Spinal cord (tissue), 10 donors: ENCODE measurements around the gene GJA9. TPM values are rescaled to one million over a fixed set of nuclear protein-coding genes. Genes with fewer than 3 reads are reported as not detected.
A peak's percentile ranks its signal among the peaks of the same experiment; 100 is the strongest.

ENCODE experiments used
- DNase-seq, 6 donors: peaks; one replicate each; pipeline versions ENCODE4 v3.0.0 to v3.0.0-alpha.2; 2013 to 2015; ENCODE audit warnings: low spot score in 6 of 6, low read depth in 4 of 6
- H3K27ac ChIP-seq: one replicate; pipeline ENCODE4 v1.5.1; 2013; ENCODE audit warnings: low read depth, low read length, control low read depth
- H3K27me3 ChIP-seq: one replicate; pipeline ENCODE4 v1.6.1; 2013; ENCODE audit warnings: low read length; ENCODE audit not compliant: control insufficient read depth, insufficient read depth
- H3K36me3 ChIP-seq: one replicate; pipeline ENCODE4 v1.6.1; 2013; ENCODE audit warnings: low read length; ENCODE audit not compliant: control insufficient read depth, insufficient read depth
- H3K4me1 ChIP-seq: one replicate; pipeline ENCODE4 v1.6.1; 2013; ENCODE audit warnings: low read length; ENCODE audit not compliant: control insufficient read depth, insufficient read depth
- H3K4me3 ChIP-seq: one replicate; pipeline ENCODE4 v1.5.1; 2013; ENCODE audit warnings: low read depth, low read length, control low read depth
- H3K9me3 ChIP-seq: one replicate; pipeline ENCODE4 v1.6.1; 2013; ENCODE audit warnings: low read length; ENCODE audit not compliant: control insufficient read depth, insufficient read depth
- WGBS: methylation state at CpG from one replicate; pipeline ENCODE4 v1.1.5; 2013; ENCODE audit warnings: missing lambda C conversion rate; ENCODE audit not compliant: insufficient coverage; 5-methylcytosine and 5-hydroxymethylcytosine counted together
- polyA plus RNA-seq, 2 donors: library from polyadenylated mRNA; unstranded; fragments of 120-200 nt; gene quantifications; one replicate each; pipeline ENCODE4 v1.2.1, GENCODE V29; 2013; ENCODE audit not compliant: insufficient read length in 2 of 2
- total RNA-seq, 2 donors: library from RNA; depleted of rRNA in 1 of 2; stranded (reverse); fragments of 120-200 nt in 1 of 2; fragments of >200 nt in 1 of 2; gene quantifications; one replicate each; pipeline versions ENCODE4 v1.2.3 to v1.2.4, GENCODE V29; 2013 to 2014
- donor health status: healthy.

Gene GJA9
- total and polyA plus RNA-seq, 4 donors, result 0.16 to 1.0 TPM; not detected in 2

GRCh38 chr1:38834937-38835827 lies 46.2 kb downstream of the GJA9 start:
- Histone ChIP-seq H3K36me3 (peaks cover 3% of the 10 kb centered on the region), H3K4me3 (no peak overlapping the region), H3K27ac (no peak overlapping the region), H3K9me3 (no peaks in the 10 kb centered on the region), H3K4me1 (peaks cover 4% of the 10 kb centered on the region), H3K27me3 (peaks cover 3% of the 10 kb centered on the region)
- DNase-seq, result peak; percentile 76 to 98 (median 84)
- WGBS, result 0% methylated on average over 1 of the region's 3 CpGs

- WGBS, result 100% methylated on average over 1 of the region's 3 CpGs
- H3K27me3 ChIP-seq, result peaks cover 3% of the 10 kb centered on the region
- H3K4me3 ChIP-seq, result no peak overlapping the region
Observed at GRCh38 chr1:38834221-38834782, 47.1 kb downstream of the GJA9 start.

DNA sequence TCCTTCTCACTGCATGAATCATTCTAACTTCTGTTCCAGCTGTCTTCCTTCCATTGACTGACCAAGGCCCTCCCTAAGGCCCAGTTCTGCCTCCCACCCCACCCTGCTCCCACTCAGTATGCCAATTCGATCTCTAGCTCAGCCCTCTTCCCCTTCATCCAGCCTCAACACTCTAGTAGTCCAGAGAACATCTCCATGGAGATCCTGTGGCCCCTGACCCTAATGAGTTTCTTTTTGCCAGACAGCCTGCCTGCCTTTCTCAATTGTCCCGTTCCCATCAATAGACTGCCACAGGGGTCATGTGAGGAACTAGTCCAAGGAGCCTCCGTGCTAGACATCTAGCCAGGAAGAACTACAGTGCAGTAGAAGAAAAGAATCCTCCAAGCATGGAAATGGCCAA lies 48.2 kb downstream of the GJA9 start:
- peaks cover 4% of the 10 kb centered on the region for H3K4me1 ChIP-seq
- peaks cover 3% of the 10 kb centered on the region for H3K27me3 ChIP-seq
- peak in 3 of 6 donors; percentile 30 to 83 (median 40) for DNase-seq
- H3K9me3 ChIP-seq, result no peaks in the 10 kb centered on the region
- no peak overlapping the region for H3K4me3 ChIP-seq
- 5% methylated on average over 2 of the region's 3 CpGs for WGBS
- H3K36me3 ChIP-seq, result no peaks in the 10 kb centered on the region
- no peak overlapping the region for H3K27ac ChIP-seq

More at GRCh38 chr1:38834221-38834782, 47.1 kb downstream of the GJA9 start:
- Histone ChIP-seq H3K4me1 (peaks cover 4% of the 10 kb centered on the region), H3K36me3 (peaks cover 2% of the 10 kb centered on the region), H3K9me3 (no peaks in the 10 kb centered on the region), H3K27ac (no peak overlapping the region)
- no peak for DNase-seq

DNA sequence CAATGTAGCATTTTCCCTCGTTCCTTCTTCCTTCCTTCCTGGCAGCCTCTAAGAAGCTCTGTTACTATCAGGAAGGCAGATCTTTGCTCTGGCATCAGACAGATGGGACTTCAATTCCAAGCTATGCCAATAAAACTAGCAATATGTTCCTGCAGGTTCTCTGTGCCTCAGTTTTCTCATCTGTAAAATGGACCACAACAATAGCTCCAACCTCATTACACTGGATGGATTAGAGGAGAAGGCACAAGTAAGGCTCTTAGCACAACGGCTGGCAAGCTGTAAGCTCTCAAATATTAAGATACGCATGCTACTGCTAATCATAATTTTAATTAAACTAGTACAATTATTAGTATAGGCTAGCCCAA lies 49.0 kb downstream of the GJA9 start:
- Histone ChIP-seq H3K27ac (no peak overlapping the region), H3K9me3 (no peaks in the 10 kb centered on the region), H3K4me1 (peaks cover 4% of the 10 kb centered on the region), H3K36me3 (no peaks in the 10 kb centered on the region), H3K27me3 (peaks cover 3% of the 10 kb centered on the region), H3K4me3 (no peak overlapping the region)
- WGBS, result 92% methylated on average over 1 of the region's 3 CpGs
- no peak for DNase-seq

GRCh38 chr1:38831731-38832369 lies 49.5 kb downstream of the GJA9 start:
- Histone ChIP-seq H3K4me1 (peaks cover 4% of the 10 kb centered on the region), H3K27me3 (peaks cover 3% of the 10 kb centered on the region), H3K36me3 (no peaks in the 10 kb centered on the region), H3K27ac (no peak overlapping the region), H3K9me3 (no peaks in the 10 kb centered on the region), H3K4me3 (no peak overlapping the region)
- DNase-seq, result no peak
- WGBS, result 93% methylated on average over 4 of the region's 6 CpGs

DNA sequence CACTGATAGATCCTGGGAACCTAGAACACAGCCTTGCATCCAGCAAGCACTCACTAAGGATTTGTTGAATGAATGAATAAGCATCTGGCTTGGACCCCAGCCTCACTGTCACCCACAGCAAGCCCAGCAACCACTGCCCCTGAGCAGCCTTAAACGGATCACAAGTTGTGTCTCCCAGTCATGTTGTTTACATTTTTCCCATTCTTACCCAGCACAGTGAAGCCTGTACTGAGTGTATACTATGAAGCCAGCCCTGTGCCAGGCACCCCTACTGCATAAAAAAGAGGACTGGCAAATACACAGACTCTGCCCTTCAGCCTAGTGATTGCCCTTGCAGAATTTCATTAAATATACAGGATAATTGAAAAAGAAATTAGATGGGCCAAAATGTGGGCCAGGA lies 52.0 kb downstream of the GJA9 start:
- WGBS, result 60% methylated on average over 1 of the region's 1 CpG
- H3K9me3 ChIP-seq, result no peaks in the 10 kb centered on the region
- peaks cover 3% of the 10 kb centered on the region for H3K27me3 ChIP-seq
- H3K4me3 ChIP-seq, result no peak overlapping the region
- H3K36me3 ChIP-seq, result no peaks in the 10 kb centered on the region
- no peak for DNase-seq
- H3K27ac ChIP-seq, result no peak overlapping the region
- peaks cover 4% of the 10 kb centered on the region for H3K4me1 ChIP-seq

GRCh38 chr1:38827318-38827717 lies 54.1 kb downstream of the GJA9 start:
- H3K27me3 ChIP-seq, result peaks cover 3% of the 10 kb centered on the region
- peaks cover 5% of the 10 kb centered on the region for H3K4me1 ChIP-seq
- H3K4me3 ChIP-seq, result no peak overlapping the region
- H3K9me3 ChIP-seq, result no peaks in the 10 kb centered on the region
- DNase-seq, result no peak
- H3K36me3 ChIP-seq, result no peaks in the 10 kb centered on the region
- H3K27ac ChIP-seq, result no peak overlapping the region
- no CpG with 5 or more reads among the region's 2 CpGs for WGBS

DNA sequence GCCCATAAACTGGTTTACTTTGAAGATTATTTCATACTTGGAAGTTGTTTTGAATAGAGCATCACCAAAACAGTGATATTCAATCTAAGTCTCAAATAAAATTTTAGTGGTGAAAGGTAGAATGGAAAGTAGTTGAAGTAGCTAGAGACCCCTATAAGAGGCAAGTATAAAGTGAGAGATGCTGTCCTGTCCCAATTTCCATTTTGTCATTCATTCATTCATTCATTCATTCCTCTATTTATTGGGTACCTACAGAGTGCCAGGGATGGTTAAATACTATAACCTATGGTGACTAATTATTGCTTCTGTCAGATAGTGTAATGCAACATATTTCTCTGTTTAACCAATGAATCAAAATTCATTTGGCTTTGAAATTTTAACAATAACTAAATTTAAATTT lies 54.5 kb downstream of the GJA9 start:
- Histone ChIP-seq H3K9me3 (no peaks in the 10 kb centered on the region), H3K4me3 (no peak overlapping the region), H3K27ac (no peak overlapping the region), H3K36me3 (no peaks in the 10 kb centered on the region), H3K27me3 (peaks cover 3% of the 10 kb centered on the region), H3K4me1 (peaks cover 5% of the 10 kb centered on the region)
- no peak for DNase-seq

- WGBS, result no CpG with 5 or more reads among the region's 3 CpGs
- Histone ChIP-seq H3K9me3 (no peaks in the 10 kb centered on the region), H3K4me3 (no peak overlapping the region), H3K4me1 (peaks cover 5% of the 10 kb centered on the region), H3K27me3 (peaks cover 3% of the 10 kb centered on the region), H3K27ac (no peak overlapping the region), H3K36me3 (no peaks in the 10 kb centered on the region)
- DNase-seq, result peak in 1 of 6 donors; percentile 67
Observed at GRCh38 chr1:38826262-38826661, 55.1 kb downstream of the GJA9 start.
